ENCODE data around the gene HADHA. TPM values are rescaled to one million over a fixed set of nuclear protein-coding genes. Genes with fewer than 3 reads are reported as not detected.
A peak's percentile ranks its signal among the peaks of the same experiment; 100 is the strongest.

The HADHA gene
- polyA plus RNA-seq, 1 donor from 2014 or later, result 40.0 TPM

- Histone ChIP-seq H3K36me3 (ENCODE audit: insufficient read depth, low read length) (no peaks in the 10 kb centered on the region), H3K27me3 (ENCODE audit: insufficient read depth, low read depth, low read length) (no peaks in the 10 kb centered on the region), H3K4me2 (ENCODE audit: low read length) (peak overlapping the region; percentile 86), H3K27ac (ENCODE audit: low read length) (peak overlapping the region; percentile 94), H3K9ac (ENCODE audit: low read length) (peak overlapping the region; percentile 88), H3F3A (ENCODE audit: insufficient read depth, low read length, poor library complexity, severe bottlenecking) (peaks cover 4% of the 10 kb centered on the region), H3K9me2 (ENCODE audit: insufficient read depth, low read length) (no peaks in the 10 kb centered on the region), H4K20me1 (ENCODE audit: insufficient read depth) (no peaks in the 10 kb centered on the region), H3K79me2 (replicated peaks; ENCODE audit: insufficient read depth, low read length) (peaks cover 76% of the 10 kb centered on the region), H3K4me3 (ENCODE audit: low read length) (peak overlapping the region; percentile 78), H3K9me3 (ENCODE audit: low read length) (no peaks in the 10 kb centered on the region), H2AFZ (ENCODE audit: low read depth, low read length) (peak overlapping the region; percentile 69)
- TF ChIP-seq SMC3 (conservative IDR thresholded peaks at IDR 0.05; ENCODE audit: poor library complexity), result peak; percentile 23
- no peak for TF ChIP-seq EZH2 (IDR thresholded peaks at IDR 0.05; ENCODE audit: borderline replicate concordance, insufficient read depth, low read length, poor library complexity, severe bottlenecking)
Observed at GRCh38 chr2:26243470-26244308, 743 bp downstream of the HADHA start.

DNA sequence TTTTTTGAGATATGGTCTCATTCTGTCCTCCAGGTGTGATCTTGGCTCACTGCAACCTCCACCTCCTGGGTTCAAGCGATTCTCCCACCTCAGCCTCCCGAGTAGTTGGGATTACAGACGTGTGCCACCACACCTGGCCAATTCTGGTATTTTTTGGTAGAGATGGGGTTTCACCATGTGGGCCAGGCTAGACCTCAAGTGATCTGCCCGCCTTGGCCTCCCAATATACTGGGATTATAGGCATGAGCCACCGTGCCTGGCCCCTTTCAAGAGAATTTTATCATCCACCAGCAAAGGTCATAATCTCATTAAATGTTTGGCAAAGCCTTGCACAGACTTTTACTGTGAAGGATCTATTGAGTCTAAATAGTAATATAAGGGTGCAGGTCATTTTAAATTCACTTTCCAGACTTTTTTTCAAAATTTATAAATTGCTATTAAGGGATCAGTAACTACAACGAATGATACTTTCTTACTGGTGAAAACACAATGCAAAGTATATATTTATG, 2.5 kb downstream of the HADHA start:
- H3K27me3 ChIP-seq (ENCODE audit: insufficient read depth, low read depth, low read length), result no peaks in the 10 kb centered on the region
- no peaks in the 10 kb centered on the region for H3K9me3 ChIP-seq (ENCODE audit: low read length)
- H3K4me2 ChIP-seq (ENCODE audit: low read length), result peak overlapping the region; percentile 2
- no peak overlapping the region for H3K27ac ChIP-seq (ENCODE audit: low read length)
- H3K4me3 ChIP-seq (ENCODE audit: low read length), result peak overlapping the region; percentile 78
- no peak overlapping the region for H3K9ac ChIP-seq (ENCODE audit: low read length)
- no peaks in the 10 kb centered on the region for H3K9me2 ChIP-seq (ENCODE audit: insufficient read depth, low read length)
- no peaks in the 10 kb centered on the region for H3K36me3 ChIP-seq (ENCODE audit: insufficient read depth, low read length)
- TF ChIP-seq MXI1 (conservative IDR thresholded peaks at IDR 0.05; ENCODE audit: poor library complexity, severe bottlenecking) (no peak), SMC3 (conservative IDR thresholded peaks at IDR 0.05; ENCODE audit: poor library complexity) (no peak), RAD21 (conservative IDR thresholded peaks at IDR 0.05) (no peak), EP300 (conservative IDR thresholded peaks at IDR 0.05; ENCODE audit: poor library complexity, severe bottlenecking) (no peak), TAF1 (IDR thresholded peaks at IDR 0.05; ENCODE audit: low read depth) (no peak), EZH2 (IDR thresholded peaks at IDR 0.05; ENCODE audit: borderline replicate concordance, insufficient read depth, low read length, poor library complexity, severe bottlenecking) (no peak), CTCF (IDR thresholded peaks at IDR 0.05; ENCODE audit: poor library complexity, severe bottlenecking) (no peak), POLR2AphosphoS5 (IDR thresholded peaks at IDR 0.05) (no peak)
- TF ChIP-seq, protein P1, sequence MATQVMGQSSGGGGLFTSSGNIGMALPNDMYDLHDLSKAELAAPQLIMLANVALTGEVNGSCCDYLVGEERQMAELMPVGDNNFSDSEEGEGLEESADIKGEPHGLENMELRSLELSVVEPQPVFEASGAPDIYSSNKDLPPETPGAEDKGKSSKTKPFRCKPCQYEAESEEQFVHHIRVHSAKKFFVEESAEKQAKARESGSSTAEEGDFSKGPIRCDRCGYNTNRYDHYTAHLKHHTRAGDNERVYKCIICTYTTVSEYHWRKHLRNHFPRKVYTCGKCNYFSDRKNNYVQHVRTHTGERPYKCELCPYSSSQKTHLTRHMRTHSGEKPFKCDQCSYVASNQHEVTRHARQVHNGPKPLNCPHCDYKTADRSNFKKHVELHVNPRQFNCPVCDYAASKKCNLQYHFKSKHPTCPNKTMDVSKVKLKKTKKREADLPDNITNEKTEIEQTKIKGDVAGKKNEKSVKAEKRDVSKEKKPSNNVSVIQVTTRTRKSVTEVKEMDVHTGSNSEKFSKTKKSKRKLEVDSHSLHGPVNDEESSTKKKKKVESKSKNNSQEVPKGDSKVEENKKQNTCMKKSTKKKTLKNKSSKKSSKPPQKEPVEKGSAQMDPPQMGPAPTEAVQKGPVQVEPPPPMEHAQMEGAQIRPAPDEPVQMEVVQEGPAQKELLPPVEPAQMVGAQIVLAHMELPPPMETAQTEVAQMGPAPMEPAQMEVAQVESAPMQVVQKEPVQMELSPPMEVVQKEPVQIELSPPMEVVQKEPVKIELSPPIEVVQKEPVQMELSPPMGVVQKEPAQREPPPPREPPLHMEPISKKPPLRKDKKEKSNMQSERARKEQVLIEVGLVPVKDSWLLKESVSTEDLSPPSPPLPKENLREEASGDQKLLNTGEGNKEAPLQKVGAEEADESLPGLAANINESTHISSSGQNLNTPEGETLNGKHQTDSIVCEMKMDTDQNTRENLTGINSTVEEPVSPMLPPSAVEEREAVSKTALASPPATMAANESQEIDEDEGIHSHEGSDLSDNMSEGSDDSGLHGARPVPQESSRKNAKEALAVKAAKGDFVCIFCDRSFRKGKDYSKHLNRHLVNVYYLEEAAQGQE (IDR thresholded peaks at IDR 0.05; ENCODE audit: borderline replicate concordance), result no peak
- peaks cover 4% of the 10 kb centered on the region for H3F3A ChIP-seq (ENCODE audit: insufficient read depth, low read length, poor library complexity, severe bottlenecking)
- H3K79me2 ChIP-seq (replicated peaks; ENCODE audit: insufficient read depth, low read length), result peaks cover 59% of the 10 kb centered on the region
- H2AFZ ChIP-seq (ENCODE audit: low read depth, low read length), result no peak overlapping the region
- H4K20me1 ChIP-seq (ENCODE audit: insufficient read depth), result no peaks in the 10 kb centered on the region

All from neural cell (in vitro differentiated cells).